ENCODE data around the gene ALG5.

GRCh38 chr13:36919171-36919832 is 79.8 kb downstream of the ALG5 start:
- TF ChIP-seq POLR2A (IDR thresholded peaks at IDR 0.05) (no peak), CTCF (IDR thresholded peaks at IDR 0.05) (no peak)
